ENCODE data around the gene SAMD5. TPM values are rescaled to one million over a fixed set of nuclear protein-coding genes. Genes with fewer than 3 reads are reported as not detected.

The SAMD5 gene
- 0.44 and 1.00 TPM in 2 replicates for total RNA-seq

GRCh38 chr6:147508042-147508865 is at the start of gene SAMD5:
Gene SAMD5 (plus strand): TSS chr6:147508690. CDS start chr6:147508929, 239 bp downstream.

Measured in mammary microvascular endothelial cell (primary cell).